PC-3 (cell line): Measurements from ENCODE around the gene STK11IP. TPM values are rescaled to one million over a fixed set of nuclear protein-coding genes. Genes with fewer than 3 reads are reported as not detected.

Source experiments
- ATAC-seq: fragments of 200-7000 bp; cut with Tn5 transposase; 2 replicates; pipeline ENCODE4 v1.9.1; 2020; ENCODE audit warnings: mild to moderate bottlenecking, moderate library complexity
- BruUV-seq: library from RNA; stranded (reverse); fragments of 400-500 nt; replicated peaks from 2 replicates; lab custom pipeline; 2021; lab: Mats Ljungman, UMichigan
- CTCF ChIA-PET: fragments of 300-600 bp; sonication (Branson Sonifier 250); formaldehyde crosslinking; loops from one replicate; lab custom pipeline; 2022; ENCODE audit warnings: antibody characterized with exemption; lab: Charles Lee
- POLR2A ChIA-PET: fragments of 300-600 bp; sonication (Branson Sonifier 250); formaldehyde crosslinking; loops from one replicate; lab custom pipeline; 2022; ENCODE audit warnings: antibody characterized with exemption; ENCODE audit not compliant: unreplicated experiment; lab: Charles Lee
- DNase-seq: peaks from one replicate; pipeline ENCODE4 v3.0.0-alpha.2; 2015
- H2AFZ ChIP-seq: fragments of 300-600 bp; sonication (generic); 2 replicates; pipeline ENCODE4 v1.6.0; 2016; ENCODE audit warnings: antibody characterized with exemption, low read length
- H3F3A ChIP-seq: fragments of 300-600 bp; sonication (generic); one replicate; pipeline ENCODE4 v1.6.0; 2017; ENCODE audit warnings: antibody characterized with exemption, low read length, control low read depth, mild to moderate bottlenecking; ENCODE audit not compliant: unreplicated experiment
- H3K27ac ChIP-seq: fragments of 300-600 bp; sonication (generic); 2 replicates; pipeline ENCODE4 v1.5.1; 2016; ENCODE audit warnings: mild to moderate bottlenecking, low read length
- H3K27me3 ChIP-seq: fragments of 300-600 bp; sonication (generic); 2 replicates; pipeline ENCODE4 v1.6.1; 2016; ENCODE audit warnings: low read length, mixed read lengths
- H3K36me3 ChIP-seq: fragments of 300-600 bp; sonication (generic); 2 replicates; pipeline ENCODE4 v1.6.1; 2016; ENCODE audit warnings: low read depth, mixed run types, low read length, mixed read lengths
- H3K4me1 ChIP-seq: fragments of 300-600 bp; sonication (generic); 2 replicates; pipeline ENCODE4 v1.5.1; 2016; ENCODE audit warnings: low read length; ENCODE audit not compliant: insufficient read depth
- H3K4me2 ChIP-seq: fragments of 300-600 bp; sonication (generic); 2 replicates; pipeline ENCODE4 v1.6.0; 2016; ENCODE audit warnings: low read length
- H3K4me3 ChIP-seq: fragments of 300-600 bp; sonication (generic); 2 replicates; pipeline ENCODE4 v1.5.1; 2016; ENCODE audit warnings: mild to moderate bottlenecking, low read length, mixed read lengths
- H3K79me2 ChIP-seq: fragments of 300-600 bp; sonication (generic); 2 replicates; pipeline ENCODE4 v1.6.1; 2017; ENCODE audit warnings: low read length, mixed read lengths
- H3K9ac ChIP-seq: fragments of 300-600 bp; sonication (generic); 2 replicates; pipeline ENCODE4 v1.6.0; 2016; ENCODE audit warnings: mild to moderate bottlenecking, low read length
- H3K9me2 ChIP-seq: fragments of 300-600 bp; sonication (generic); replicated peaks from 2 replicates; pipeline ENCODE4 v1.6.1; 2016; ENCODE audit warnings: mixed run types, low read length, mixed read lengths
- H3K9me3 ChIP-seq: fragments of 300-600 bp; sonication (generic); 2 replicates; pipeline ENCODE4 v1.6.1; 2016; ENCODE audit warnings: low read length, mixed read lengths
- H4K20me1 ChIP-seq: fragments of 300-600 bp; sonication (generic); 2 replicates; pipeline ENCODE4 v1.6.1; 2016; ENCODE audit warnings: low read length, mixed read lengths
- CTCF ChIP-seq: fragments of 300-600 bp; sonication (generic); conservative IDR thresholded peaks from 2 replicates; pipeline ENCODE4 v1.5.1; 2017; ENCODE audit warnings: antibody characterized with exemption, low read depth, mild to moderate bottlenecking, low read length
- EZH2 ChIP-seq: fragments of 300-600 bp; sonication (generic); IDR thresholded peaks from one replicate; pipeline ENCODE4 v1.6.1; 2017; ENCODE audit warnings: antibody characterized with exemption, mild to moderate bottlenecking, low read length; ENCODE audit not compliant: unreplicated experiment
- EZH2phosphoT487 ChIP-seq: fragments of 300-600 bp; sonication (generic); IDR thresholded peaks from 2 replicates; pipeline ENCODE4 v1.6.1; 2018; ENCODE audit warnings: mild to moderate bottlenecking, antibody characterized with exemption, low read length, borderline replicate concordance
- intact Hi-C: fragments of 100-400 bp; cut with micrococcal nuclease; formaldehyde crosslinking; loops from 2 replicates; pipeline ENCODE4 v1.9.0; 2023
- total RNA-seq: library from RNA; depleted of rRNA; stranded (reverse); fragments of >200 nt; gene quantifications from 2 replicates; pipeline ENCODE4 v1.2.3, GENCODE V29; 2014

The STK11IP gene
- total RNA-seq, 1 experiment from 2014 or later, result 17.7 TPM

DNA sequence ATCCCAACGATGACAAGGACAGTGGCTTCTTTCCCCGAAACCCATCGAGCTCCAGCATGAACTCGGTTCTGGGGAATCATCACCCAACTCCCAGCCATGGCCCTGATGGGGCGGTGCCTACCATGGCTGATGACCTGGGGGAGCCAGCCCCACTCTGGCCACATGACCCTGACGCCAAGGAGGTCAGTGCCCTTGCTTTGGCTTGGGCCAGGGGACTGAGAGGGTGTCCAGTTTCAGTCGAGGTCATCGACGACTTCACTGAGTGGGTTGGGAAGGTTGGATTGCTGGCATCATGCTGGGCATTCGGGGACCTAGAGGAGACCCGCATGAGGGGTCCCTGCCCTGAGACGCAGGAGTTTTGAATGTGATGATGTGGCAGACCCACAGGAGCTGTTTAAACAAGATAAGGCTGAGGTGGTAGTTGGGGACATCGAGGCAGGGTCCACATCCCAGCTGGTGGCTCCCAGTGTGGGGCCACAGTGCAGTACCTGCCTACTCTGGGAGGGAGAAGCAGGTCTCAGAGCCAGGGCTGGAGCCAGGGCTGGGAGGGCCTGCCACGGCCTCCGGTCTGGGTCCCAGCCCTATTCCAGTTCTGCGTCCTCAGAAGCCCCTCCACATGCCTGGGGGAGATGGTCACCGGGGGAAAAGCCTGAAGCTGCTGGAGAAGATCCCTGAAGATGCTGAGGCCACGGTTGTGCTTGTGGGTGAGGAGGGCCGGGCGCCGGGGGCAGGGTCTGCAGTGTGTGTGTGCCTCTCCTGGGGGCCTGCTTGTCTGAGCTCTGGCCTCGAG is 35.8 kb downstream of the STK11IP start:
- H3K4me3 ChIP-seq, result no peak overlapping the region
- no peak for DNase-seq
- H3K79me2 ChIP-seq, result 0 out of 2 replicates have a peak, but pooled peaks cover under 1% of the 10 kb centered on the region
- intact Hi-C loops, result no loop called here
- no peak for ATAC-seq
- no peak for TF ChIP-seq CTCF
- TF ChIP-seq EZH2, result no peak
- TF ChIP-seq EZH2phosphoT487, result no peak
- no peaks in the 10 kb centered on the region for H3K9me2 ChIP-seq
- no peaks in the 10 kb centered on the region for H4K20me1 ChIP-seq
- no TSS peak for BruUV-seq
- ChIA-PET POLR2A (no interaction called here), CTCF (no interaction called here)
- H3K9me3 ChIP-seq, result no peaks in the 10 kb centered on the region
- H3K27me3 ChIP-seq, result no peaks in the 10 kb centered on the region
- H3K9ac ChIP-seq, result no peak overlapping the region
- H3K36me3 ChIP-seq, result no peaks in the 10 kb centered on the region
- no peak overlapping the region for H3K4me2 ChIP-seq
- no peaks in the 10 kb centered on the region; the same call in 1 of the 2 replicates for H3K4me1 ChIP-seq
- no peak overlapping the region for H2AFZ ChIP-seq
- H3K27ac ChIP-seq, result no peak overlapping the region
- no peaks in the 10 kb centered on the region for H3F3A ChIP-seq

DNA sequence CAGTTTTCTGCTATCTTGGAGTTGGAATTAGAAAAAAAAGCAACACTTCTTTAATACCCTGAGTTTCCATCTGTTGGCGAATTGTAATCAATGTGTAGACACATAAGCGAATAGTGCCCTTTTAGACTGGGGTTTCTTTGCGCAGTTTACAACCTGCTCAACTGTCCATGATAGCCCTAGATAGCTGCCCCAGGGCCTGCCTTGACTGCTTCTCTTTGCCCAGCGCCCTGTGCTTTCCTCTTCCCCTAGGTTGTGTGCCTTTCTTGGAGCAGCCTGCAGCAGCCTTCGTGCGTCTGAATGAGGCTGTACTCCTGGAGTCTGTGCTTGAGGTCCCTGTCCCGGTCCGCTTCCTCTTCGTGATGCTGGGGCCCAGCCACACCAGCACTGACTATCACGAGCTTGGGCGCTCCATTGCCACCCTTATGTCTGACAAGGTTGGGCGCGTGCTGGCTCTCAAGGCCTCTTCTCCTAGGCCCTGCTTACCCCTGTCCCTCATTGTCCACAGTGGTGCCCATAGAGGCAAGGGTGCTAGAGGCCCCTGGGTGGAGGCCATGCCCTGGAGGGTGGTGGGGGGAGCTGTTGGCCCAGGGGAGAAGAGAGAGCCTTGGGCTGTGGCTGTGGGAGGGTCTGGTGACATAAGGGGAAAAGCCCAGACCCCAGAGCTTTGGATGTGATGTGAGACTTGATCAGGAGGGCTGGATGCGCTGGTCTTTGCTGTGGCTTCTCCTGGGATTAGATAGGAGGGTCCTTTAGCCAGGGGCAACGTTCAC is 36.7 kb downstream of the STK11IP start:
- Histone ChIP-seq H3F3A (no peaks in the 10 kb centered on the region), H3K27ac (no peak overlapping the region), H3K36me3 (no peaks in the 10 kb centered on the region), H3K79me2 (no peaks in the 10 kb centered on the region), H3K4me2 (no peak overlapping the region), H2AFZ (no peak overlapping the region), H3K4me1 (no peaks in the 10 kb centered on the region), H3K9me2 (no peaks in the 10 kb centered on the region), H3K9me3 (no peaks in the 10 kb centered on the region), H4K20me1 (no peaks in the 10 kb centered on the region), H3K4me3 (no peak overlapping the region), H3K27me3 (no peaks in the 10 kb centered on the region), H3K9ac (no peak overlapping the region)
- POLR2A ChIA-PET, result no interaction called here
- DNase-seq (no peak), ATAC-seq (no peak)
- no peak for TF ChIP-seq EZH2phosphoT487
- TF ChIP-seq CTCF, result no peak
- no peak for TF ChIP-seq EZH2
- BruUV-seq, result no TSS peak
- intact Hi-C loops, result no loop called here
- CTCF ChIA-PET, result interaction anchor here (0.6 kb wide), 1 partner anchor 75 kb away, joined by 3 read pairs; no protein-coding TSS in a partner anchor
